NCI-H128 (cell line): ENCODE results near the gene ACTN3.
"Not testable (repeated sequence)": the region's sequence is repeated elsewhere in the genome, so short reads cannot be mapped to it uniquely, and the experiment has no call there.

Source experiments
- DNase-seq: peaks from one replicate; lab custom pipeline; 2025; ENCODE audit not compliant: unreplicated experiment; lab: John Stamatoyannopoulos, UW

ACTN3 gene

DNA sequence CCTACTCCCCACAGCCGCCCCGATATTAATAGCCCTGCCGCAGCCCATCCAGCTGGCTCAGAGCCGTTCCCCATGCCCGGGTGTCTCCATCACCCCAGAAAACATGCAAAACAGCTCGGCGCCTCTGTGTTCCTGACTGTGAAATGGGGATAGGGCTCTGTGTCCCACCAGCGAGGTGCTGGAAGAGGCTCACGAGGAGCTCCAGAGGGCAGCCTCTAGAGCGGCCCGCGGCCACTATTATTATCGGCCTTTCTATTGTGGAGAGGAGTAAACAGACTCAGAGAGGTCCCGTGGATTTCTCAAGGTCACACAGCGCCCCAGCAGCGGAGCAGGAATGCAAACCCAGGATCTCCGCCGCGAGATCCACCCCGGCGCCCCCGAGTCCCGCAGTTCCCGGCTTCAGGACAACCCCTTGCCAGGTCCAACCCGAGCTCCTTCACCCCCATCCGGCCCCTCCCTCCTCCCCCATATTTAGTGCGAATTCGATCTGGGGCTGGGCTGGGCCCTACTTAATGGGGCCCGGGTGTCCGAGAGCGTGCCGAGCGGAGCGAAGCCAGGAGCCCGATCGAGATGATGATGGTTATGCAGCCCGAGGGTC lies at the start of gene ACTN3:
TSS of gene ACTN3 (plus strand) at position 536 of the 598 bp plus-strand sequence. CDS start at position 571, 35 bp downstream.
- no peak for DNase-seq

DNA sequence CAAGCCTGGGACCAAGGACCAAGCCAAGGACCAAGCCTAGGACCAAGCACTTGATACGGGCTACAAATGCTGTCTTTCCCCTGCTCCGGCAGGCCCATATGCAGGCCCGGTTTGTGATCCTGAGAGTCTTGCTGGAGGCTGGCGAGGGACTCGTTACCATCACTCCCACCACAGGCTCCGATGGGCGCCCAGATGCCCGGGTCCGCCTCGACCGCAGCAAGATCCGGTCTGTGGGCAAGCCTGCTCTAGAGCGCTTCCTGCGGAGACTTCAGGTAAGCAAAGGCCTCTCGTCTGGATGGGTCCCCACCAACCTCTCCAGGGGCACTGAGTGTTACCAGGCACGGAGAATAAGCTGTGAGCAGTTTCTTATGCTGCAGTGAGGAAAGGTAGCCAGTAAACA lies 49.5 kb upstream of the ACTN3 start:
- no peak for DNase-seq

- no peak for DNase-seq
Observed at GRCh38 chr11:66498506-66498905, 48.2 kb upstream of the ACTN3 start.

GRCh38 chr11:66505276-66505816 lies 41.4 kb upstream of the ACTN3 start:
- DNase-seq = no peak

- no peak for DNase-seq
Observed at GRCh38 chr11:66509131-66509561, 37.6 kb upstream of the ACTN3 start.

- DNase-seq = peak; percentile 50
Observed at GRCh38 chr11:66510271-66510989, 36.3 kb upstream of the ACTN3 start, which contains the start of gene BBS1. TSS of gene BBS1 (plus strand) at chr11:66510635. CDS start at chr11:66510660, 25 bp downstream.

DNA sequence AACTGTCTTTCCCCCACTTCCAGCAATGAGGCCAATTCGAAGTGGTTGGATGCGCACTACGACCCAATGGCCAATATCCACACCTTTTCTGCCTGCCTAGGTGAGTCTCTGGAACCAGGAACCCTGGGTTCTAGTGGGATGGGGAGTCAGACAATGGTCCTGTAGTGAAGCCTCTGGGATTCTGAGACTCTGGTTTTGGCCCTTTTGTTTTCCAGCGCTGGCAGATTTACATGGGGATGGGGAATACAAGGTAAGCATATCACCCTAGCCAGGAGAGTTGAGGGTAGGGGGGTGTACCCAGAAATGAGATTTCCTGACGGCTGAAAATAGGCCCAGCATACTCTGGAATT lies 35.7 kb upstream of the ACTN3 start:
- no peak for DNase-seq

DNA sequence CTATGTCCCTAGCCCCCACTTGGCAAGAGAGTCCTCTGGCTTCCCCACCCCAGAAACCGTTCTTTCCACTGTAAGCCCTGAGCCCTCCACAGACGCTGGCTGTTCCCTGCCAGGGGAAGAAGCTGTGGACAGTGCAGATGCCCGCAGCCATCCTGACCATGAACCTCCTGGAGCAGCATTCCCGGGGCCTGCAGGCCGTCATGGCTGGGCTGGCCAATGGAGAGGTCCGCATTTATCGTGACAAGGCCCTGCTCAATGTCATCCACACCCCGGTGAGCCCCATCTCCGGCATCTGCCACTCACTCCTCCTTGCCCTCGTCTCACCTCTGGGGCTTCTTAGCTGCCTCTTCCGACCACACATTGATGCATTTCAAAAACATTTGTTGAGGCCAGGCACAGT lies 23.1 kb upstream of the ACTN3 start:
- DNase-seq = no peak

DNA sequence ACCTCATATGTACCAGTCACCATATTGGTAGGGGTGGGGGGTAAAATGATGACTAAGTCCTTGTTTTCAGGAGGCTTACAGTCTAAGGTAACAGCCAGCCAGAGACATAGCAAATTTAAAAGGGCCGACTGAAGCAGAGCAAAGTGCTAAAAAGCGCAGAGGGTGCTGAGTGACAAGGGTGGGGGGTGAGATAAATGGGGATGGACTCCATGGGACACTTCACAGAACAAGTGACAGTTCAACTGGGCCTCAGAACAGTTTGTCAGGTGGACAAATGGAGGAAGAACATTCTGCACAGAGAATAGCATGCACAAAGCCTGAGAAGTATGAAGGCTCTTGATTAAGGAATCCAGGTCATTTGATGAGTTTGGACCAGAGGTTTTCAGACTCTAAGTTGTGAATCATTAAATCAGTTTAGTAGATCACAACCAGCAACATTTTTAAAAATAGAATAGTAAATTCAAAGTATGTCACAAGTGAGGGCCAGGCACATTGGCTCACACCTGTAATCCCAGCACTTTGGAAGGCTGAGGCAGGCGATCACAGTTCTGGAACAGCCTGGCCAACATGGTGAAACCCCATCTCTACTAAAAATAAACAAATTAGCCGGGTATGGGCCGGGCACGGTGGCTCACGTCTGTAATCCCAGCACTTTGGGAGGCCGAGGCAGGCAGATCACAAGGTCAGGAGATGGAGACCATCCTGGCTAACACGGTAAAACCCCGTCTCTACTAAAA lies 22.2 kb upstream of the ACTN3 start:
- no peak for DNase-seq

GRCh38 chr11:66529069-66529468 lies 17.6 kb upstream of the ACTN3 start:
- no peak for DNase-seq

DNA sequence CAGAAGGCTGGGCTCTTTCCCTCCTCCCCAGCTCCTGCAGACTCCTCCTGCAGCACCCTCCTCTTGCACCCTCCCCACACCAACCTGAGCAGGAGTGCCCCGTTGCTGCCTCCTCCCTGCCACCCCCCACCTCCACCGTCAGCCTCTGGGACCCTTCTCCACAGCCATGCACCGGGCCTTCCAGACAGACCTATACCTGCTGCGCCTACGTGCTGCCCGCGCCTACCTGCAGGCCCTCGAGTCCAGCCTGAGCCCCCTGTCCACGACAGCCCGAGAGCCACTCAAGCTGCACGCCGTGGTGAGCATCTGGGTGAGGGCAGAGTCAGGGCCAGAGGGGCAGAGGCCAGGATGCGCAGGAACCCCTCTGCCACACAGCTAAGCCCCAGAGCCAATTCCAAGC lies 17.0 kb upstream of the ACTN3 start:
- no peak for DNase-seq

GRCh38 chr11:66530927-66531709 lies 15.6 kb upstream of the ACTN3 start:
- no peak for DNase-seq

- DNase-seq = no peak
Observed at GRCh38 chr11:66531841-66532240, 14.9 kb upstream of the ACTN3 start.

GRCh38 chr11:66532784-66533183 lies 13.9 kb upstream of the ACTN3 start:
- DNase-seq = no peak

DNA sequence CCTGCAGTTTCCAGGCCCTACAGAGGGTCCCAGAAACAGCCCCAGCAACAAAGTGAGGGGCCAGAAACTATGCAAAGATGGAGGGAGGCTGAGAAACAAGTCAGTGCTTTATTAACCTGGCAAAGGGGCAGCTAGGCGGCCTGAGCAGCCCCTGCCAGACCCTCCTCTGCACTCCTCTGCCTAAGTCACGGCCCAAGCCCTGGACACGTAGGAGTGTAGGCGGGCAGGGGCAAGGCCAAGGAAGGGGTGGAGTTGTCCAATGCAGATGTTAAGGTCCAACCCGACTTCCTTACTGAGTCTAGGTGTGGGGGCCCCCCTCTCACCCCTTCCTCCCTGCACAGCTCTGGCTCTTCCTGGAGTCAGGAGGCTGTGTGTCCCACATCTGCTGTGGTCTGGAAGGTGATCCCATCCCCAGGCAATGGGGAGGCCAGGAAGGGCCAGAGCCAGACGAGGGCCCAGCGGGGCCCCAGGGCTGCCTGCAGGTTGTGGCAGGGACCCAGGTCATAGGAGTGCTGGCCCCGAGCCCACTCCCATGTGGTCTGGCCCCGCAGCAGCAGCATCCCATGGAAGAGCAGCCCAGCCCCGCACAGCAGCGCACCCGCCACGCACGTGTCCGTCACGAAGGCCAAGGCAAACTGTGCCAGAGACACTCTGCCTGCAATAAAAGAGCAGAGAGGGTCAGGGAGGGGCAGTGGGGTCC lies 7.4 kb upstream of the ACTN3 start:
- no peak for DNase-seq

GRCh38 chr11:66539870-66540213 lies 6.9 kb upstream of the ACTN3 start:
- no peak for DNase-seq

DNA sequence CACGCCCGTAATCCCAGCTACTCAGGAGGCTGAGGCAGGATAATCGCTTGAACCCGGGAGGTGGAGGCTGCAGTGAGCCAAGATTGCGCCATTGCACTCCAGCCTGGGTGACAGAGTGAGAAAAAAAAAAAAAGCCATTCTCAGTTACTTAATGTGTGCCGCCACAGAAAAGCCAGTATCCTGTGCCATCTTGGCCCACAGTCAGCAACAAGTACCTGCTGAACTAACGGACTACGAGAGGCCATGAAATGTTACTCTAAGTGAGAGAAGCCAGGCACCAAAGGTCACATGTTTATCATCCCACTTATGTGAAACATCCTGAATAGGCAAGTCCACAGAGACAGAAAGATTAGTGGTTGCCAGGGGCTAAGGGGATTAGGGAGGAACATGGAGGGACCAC lies 6.1 kb upstream of the ACTN3 start:
- DNase-seq = not testable (repeated sequence)

DNA sequence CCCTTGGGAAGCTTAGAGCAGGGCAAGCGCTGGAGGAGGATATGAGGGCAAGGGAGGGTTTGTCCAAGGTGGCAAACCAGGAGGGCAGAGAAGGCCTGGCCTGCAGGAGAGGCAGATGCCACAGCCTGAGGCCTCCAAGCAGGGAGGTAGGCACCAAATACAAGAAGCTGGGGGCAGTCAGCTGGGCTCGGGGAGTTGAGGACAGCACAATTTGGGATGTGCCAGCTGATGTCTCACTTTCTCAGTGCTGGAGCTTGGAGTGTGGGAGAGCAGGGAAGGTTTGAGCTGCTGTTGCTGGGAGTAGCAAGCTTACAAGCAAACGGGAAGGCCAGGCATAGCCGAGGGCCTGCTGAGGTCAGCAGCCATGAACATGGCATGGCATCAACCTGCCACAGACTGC lies 4.8 kb upstream of the ACTN3 start:
- no peak for DNase-seq

DNA sequence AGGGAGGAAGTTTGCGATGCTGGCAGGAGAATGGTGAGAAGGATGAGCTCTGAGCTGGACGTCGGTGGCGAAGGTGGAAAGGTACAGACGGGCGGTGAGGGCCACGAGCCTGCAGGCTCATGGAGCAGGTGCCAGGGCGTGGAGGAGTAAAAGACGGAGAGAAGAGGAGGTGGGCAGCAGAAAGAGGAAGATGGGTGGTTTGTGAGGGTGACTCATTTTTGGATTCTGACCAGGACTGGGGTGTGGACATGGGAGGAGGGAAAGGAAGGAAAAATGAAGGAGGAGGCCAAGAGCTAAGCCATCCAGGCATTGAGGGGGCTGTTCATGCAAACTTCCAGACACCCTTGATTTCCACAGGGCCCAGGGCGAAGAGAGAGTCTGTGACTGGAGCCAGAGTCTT lies 4.3 kb upstream of the ACTN3 start:
- no peak for DNase-seq

DNA sequence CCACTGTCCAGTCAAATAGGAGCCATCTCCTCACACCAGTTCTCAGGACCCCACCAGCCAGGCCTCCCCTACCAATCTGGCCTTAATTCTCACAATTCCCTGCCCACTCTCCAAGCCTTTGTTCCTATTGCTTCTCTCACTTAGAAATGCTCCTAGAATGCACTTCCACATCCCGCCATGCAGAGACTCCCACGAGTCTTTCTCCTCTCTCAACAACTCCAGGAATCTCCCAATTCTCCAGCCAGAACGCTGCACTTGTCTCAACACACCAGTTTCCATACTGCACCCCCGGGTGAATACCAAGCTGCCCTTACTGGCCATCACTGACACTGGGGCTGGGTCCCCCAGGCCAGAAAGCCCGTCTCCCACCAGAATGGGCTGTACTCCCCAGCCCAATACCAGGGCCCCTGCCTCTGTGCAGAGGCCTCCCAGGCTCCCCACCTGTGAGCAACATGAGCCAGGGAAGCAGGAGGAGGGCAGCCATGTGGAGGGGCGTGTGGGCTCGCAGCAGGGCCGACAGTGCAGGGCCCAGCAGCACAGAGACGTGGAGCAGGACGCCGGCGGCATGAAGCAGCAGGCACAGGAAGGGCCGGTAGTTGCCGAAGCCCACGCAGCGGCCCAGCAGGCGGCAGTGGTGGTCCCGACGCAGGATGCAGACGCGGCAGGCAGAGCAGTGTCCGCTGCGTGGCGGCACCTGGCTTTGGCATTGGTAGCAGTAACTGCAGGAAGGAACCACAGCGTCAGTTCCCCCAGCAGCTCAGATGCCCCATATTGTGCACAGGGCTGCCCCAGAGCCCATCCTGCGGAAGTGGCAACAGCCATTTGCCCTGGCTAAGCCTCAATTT lies 3.2 kb upstream of the ACTN3 start:
- DNase-seq = no peak
